ENCODE measurements around the gene POU6F2.

GRCh38 chr7:39300276-39300675, 322.6 kb downstream of the POU6F2 start:
- no peak for TF ChIP-seq CTCF (IDR thresholded peaks at IDR 0.05)
- TF ChIP-seq ZFX (IDR thresholded peaks at IDR 0.05; ENCODE audit: borderline replicate concordance), result no peak

Measured in 22Rv1 (cell line).